AG04450 (cell line): ENCODE results near the gene TRIP10. TPM values are rescaled to one million over a fixed set of nuclear protein-coding genes. Genes with fewer than 3 reads are reported as not detected.
"Not testable (repeated sequence)": the region's sequence is repeated elsewhere in the genome, so short reads cannot be mapped to it uniquely, and the experiment has no call there.

Experiments used
- CTCF ChIA-PET: fragments of 300-600, 350-600 bp; formaldehyde crosslinking; extraction: SDS; loops from one replicate; lab custom pipeline; 2022; ENCODE audit warnings: antibody characterized with exemption, inconsistent platforms; lab: Charles Lee
- POLR2A ChIA-PET: fragments of 350-600 bp; formaldehyde crosslinking; extraction: SDS; loops from one replicate; lab custom pipeline; 2021; ENCODE audit warnings: antibody characterized with exemption, inconsistent platforms; lab: Yijun Ruan, JAX
- DNase-seq: peaks from one replicate; pipeline ENCODE4 v3.0.0-alpha.2; 2011; ENCODE audit warnings: low read depth, low spot score
- H3K27ac ChIP-seq: one replicate; pipeline ENCODE4 v1.5.1; 2012; ENCODE audit warnings: low read depth, low read length, control low read depth
- H3K27me3 ChIP-seq: one replicate; pipeline ENCODE4 v1.6.0; 2012; ENCODE audit warnings: low read length; ENCODE audit not compliant: control insufficient read depth, insufficient read depth
- H3K4me3 ChIP-seq: 2 replicates; pipeline ENCODE4 v1.5.1; 2011; ENCODE audit warnings: mild to moderate bottlenecking, low read depth, low read length, control low read depth
- H3K9me3 ChIP-seq: 2 replicates; pipeline ENCODE4 v1.5.1; 2012; ENCODE audit warnings: low read length; ENCODE audit not compliant: control insufficient read depth, insufficient read depth
- polyA plus RNA-seq: library from polyadenylated mRNA; depleted of rRNA; stranded (reverse); fragments of >200 nt; gene quantifications from 2 replicates; pipeline ENCODE4 v1.2.3, GENCODE V29; 2011
- TF ChIP-seq, protein P1 (sequence below): IDR thresholded peaks from 2 replicates; pipeline ENCODE4 v1.5.1; 2011; ENCODE audit warnings: low read depth, low read length, control low read depth, inconsistent platforms

The TRIP10 gene
- polyA plus RNA-seq, 1 experiment = 29.3 TPM

DNA sequence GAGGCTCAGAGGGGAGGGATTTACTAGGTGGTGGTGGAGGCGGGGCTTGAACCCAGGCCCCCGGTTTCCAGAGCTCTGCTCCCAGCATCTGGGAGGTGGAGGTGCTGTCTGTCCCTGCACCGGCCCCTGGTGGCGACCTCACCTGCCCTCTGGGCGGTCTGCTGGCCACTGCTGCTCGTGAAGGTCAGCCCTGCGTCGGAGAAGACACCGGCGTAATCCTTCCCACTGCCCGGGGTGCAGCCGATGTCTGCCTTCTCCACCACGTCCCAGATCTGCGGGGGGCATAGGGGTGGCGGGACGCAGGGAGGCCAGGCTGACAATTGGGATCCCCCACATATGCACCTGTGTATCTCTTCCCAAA is 31.8 kb upstream of the TRIP10 start:
- H3K27me3 ChIP-seq = peaks cover 5% of the 10 kb centered on the region
- POLR2A ChIA-PET = no interaction called here
- H3K27ac ChIP-seq = no peak overlapping the region
- H3K9me3 ChIP-seq = no peaks in the 10 kb centered on the region; the same call in 1 of the 2 replicates
- H3K4me3 ChIP-seq = no peak overlapping the region
- DNase-seq = no peak
- TF ChIP-seq, protein P1, sequence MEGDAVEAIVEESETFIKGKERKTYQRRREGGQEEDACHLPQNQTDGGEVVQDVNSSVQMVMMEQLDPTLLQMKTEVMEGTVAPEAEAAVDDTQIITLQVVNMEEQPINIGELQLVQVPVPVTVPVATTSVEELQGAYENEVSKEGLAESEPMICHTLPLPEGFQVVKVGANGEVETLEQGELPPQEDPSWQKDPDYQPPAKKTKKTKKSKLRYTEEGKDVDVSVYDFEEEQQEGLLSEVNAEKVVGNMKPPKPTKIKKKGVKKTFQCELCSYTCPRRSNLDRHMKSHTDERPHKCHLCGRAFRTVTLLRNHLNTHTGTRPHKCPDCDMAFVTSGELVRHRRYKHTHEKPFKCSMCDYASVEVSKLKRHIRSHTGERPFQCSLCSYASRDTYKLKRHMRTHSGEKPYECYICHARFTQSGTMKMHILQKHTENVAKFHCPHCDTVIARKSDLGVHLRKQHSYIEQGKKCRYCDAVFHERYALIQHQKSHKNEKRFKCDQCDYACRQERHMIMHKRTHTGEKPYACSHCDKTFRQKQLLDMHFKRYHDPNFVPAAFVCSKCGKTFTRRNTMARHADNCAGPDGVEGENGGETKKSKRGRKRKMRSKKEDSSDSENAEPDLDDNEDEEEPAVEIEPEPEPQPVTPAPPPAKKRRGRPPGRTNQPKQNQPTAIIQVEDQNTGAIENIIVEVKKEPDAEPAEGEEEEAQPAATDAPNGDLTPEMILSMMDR = no peak
- CTCF ChIA-PET = no interaction called here

DNA sequence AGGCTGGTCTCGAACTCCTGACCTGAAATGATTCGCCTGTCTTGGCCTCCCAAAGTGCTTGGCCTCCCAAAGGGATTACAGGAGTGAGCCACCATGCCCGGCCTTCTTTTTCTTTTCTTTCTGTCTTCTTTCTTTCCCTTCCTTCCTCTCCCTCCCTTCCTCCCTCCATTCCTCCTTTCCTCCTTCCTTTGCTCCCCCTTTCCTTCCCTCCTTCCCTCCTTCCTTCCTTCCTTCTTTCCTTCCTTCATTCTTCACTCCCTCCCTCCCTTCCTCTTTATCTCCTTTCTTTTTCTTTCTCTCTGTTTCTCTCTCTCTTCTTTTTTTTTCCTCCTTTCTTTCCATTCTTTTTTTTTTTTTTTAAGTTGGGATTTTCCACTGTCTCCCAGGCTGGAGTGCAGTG is 31.1 kb upstream of the TRIP10 start:
- ChIA-PET CTCF (no interaction called here), POLR2A (no interaction called here)
- TF ChIP-seq, protein P1 = no peak

DNA sequence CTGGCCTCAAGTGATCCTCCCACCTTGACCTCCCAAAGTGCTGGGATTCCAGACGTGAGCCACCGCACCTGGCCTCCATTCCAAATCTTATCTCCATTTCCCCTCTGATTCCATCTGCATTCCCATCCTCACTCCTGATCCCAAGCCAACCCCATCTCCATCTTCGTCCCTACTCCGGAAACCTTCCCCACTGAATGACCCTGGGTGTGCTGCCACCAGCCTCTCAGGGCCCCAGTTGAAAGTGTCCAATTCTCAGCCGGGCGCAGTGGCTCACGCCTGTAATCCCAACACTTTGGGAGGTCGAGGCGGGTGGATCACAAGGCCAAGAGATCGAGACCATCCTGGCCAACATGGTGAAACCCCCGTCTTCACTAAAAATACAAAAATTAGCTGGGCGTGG is 30.6 kb upstream of the TRIP10 start:
- H3K27me3 ChIP-seq, H3K27ac ChIP-seq, CTCF ChIA-PET, H3K4me3 ChIP-seq, H3K9me3 ChIP-seq, POLR2A ChIA-PET, DNase-seq: not testable (repeated sequence)

More for the DNA sequence above, 31.1 kb upstream of the TRIP10 start:
- no peak for DNase-seq
- no peak overlapping the region for H3K27ac ChIP-seq
- H3K9me3 ChIP-seq = peaks cover 5% of the 10 kb centered on the region; the same call in 1 of the 2 replicates
- H3K27me3 ChIP-seq = peaks cover 5% of the 10 kb centered on the region
- no peak overlapping the region for H3K4me3 ChIP-seq

DNA sequence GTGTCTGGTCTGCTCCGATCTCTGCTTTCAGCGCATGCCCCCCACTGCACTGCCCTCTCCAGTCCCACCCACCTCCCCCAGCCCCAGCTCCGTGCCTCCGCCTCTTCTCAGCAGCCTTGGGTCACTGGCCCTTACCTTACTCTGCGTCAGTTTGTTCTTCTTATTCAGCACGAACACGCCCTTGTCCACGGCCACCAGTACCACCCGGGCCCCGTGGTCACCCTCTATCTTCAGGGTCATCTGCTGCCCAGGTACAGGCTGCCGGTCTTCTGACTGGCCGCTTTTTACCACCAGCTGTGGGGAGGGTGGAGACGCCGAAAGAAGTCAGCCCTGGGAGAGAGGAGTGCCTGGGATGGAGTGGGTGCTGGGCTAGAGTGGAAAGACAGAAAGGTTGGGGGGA is 29.9 kb upstream of the TRIP10 start:
- DNase-seq = no peak
- no peak overlapping the region for H3K27ac ChIP-seq
- H3K27me3 ChIP-seq = peaks cover 5% of the 10 kb centered on the region
- peaks cover 5% of the 10 kb centered on the region; the same call in 1 of the 2 replicates for H3K9me3 ChIP-seq
- ChIA-PET POLR2A (no interaction called here), CTCF (no interaction called here)
- TF ChIP-seq, protein P1 = no peak
- no peak overlapping the region for H3K4me3 ChIP-seq

DNA sequence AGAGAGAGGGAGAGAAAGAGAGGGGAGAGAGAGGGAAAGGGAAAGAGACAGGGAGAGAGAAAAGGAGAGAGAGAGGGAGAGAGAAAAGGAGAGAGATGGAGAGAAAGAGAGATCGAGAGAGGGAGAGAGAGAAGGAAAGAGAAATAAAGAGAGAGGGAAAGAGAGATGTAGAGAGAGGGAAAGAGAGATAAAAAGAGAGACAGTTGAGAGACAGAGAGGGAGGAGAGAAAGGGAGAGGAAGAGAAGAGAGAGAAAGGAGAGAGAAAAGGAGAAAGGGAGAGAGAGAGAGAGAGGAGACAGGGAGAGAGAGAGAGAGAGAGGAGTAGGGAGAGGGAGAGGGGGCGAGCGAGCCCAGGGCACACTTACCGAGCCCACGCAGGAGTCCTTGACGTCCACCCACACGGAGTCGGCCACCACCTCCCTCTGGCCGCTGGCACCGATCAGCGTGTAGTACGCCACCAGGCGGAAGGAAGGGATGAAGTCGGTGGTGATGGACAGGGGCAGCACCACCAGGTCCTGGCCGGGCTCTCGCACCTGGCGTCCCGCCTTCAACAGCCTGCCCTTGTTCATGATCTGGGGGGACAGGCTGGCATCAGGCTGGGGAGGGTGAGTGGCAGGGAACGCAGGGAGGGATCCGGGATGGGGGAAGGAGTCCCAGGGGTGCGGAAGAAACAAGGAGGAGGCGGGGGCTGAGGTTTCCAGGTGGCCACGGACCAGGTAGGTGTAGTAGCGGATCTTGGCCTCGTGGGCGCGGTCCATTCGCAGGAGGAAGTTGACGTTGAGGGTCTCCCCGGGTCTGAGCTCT is 29.0 kb upstream of the TRIP10 start:
- ChIA-PET POLR2A (no interaction called here), CTCF (no interaction called here)
- Histone ChIP-seq H3K9me3 (peaks cover 5% of the 10 kb centered on the region; the same call in 1 of the 2 replicates), H3K27me3 (peaks cover 5% of the 10 kb centered on the region), H3K4me3 (no peak overlapping the region), H3K27ac (no peak overlapping the region)
- TF ChIP-seq, protein P1 = no peak
- DNase-seq = no peak
